Brain microvascular endothelial cell (primary cell): ENCODE data around the gene DAO.
"Not testable (repeated sequence)": the region's sequence is repeated elsewhere in the genome, so short reads cannot be mapped to it uniquely, and the experiment has no call there.

Experiments
- DNase-seq: peaks from one replicate; pipeline ENCODE4 v3.0.0-alpha.2; 2020
- H3K27ac ChIP-seq: fragments of 250-450 bp; sonication (Bioruptor Pico); 2 replicates; pipeline ENCODE4 v1.5.1; 2020; ENCODE audit warnings: mild to moderate bottlenecking, moderate library complexity
- H3K27me3 ChIP-seq: fragments of 250-450 bp; sonication (Bioruptor Pico); replicated peaks from 2 replicates; pipeline ENCODE4 v1.5.1; 2020; ENCODE audit warnings: mild to moderate bottlenecking
- H3K36me3 ChIP-seq: fragments of 250-450 bp; sonication (Bioruptor Pico); replicated peaks from 2 replicates; pipeline ENCODE4 v1.5.1; 2020; ENCODE audit warnings: mild to moderate bottlenecking
- H3K4me3 ChIP-seq: 2 replicates; pipeline ENCODE4 v1.5.1; 2011; ENCODE audit warnings: low read depth, mild to moderate bottlenecking, control low read depth, low read length, moderate library complexity
- CTCF ChIP-seq: IDR thresholded peaks from 2 replicates; pipeline ENCODE4 v1.5.1; 2011; ENCODE audit warnings: low read depth, mild to moderate bottlenecking, moderate library complexity, low read length, control low read depth, inconsistent platforms; ENCODE audit errors: missing control alignments
- in situ Hi-C: cut with HindIII; loops from 2 replicates; pipeline ENCODE4 v1.10.0; 2017; ENCODE audit warnings: low sequenced_read_pairs, low pct_ligation_motif_present

Gene DAO

DNA sequence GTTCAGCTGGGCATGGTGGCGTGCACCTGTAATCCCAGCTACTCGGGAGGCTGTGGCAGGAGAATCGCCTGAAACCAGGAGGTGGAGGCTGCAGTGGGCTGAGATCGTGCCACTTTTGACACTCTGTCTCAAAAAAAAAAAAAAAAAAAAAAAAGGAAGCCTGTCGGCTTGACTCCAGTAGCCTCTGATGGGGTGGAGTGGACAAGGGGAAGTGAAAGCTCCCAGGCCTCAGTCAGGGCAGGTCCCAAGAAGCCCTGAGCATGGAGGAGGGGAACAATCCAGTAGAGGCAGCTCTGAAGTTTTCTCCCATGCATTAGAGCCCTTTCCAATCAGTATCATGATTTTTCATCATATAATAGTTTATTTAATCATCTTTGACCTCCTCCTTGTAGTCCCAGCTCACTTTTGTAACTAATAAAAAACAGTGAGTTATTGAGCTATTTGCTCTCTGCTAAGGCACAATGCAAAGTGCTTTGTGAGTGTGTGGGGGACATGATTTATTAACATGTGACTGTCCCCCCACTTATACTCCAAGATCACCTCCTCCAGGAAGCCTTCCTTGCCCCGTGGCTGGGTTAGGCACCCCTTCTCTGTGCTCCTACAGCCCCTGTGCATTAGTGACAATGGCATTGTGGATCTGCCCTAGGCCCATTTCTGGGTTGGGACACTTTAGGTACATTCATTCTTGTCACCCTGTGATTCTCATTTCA is 17.9 kb upstream of the DAO start:
- Histone ChIP-seq H3K4me3 (no peak overlapping the region), H3K27ac (no peak overlapping the region), H3K27me3 (no peaks in the 10 kb centered on the region), H3K36me3 (no peaks in the 10 kb centered on the region)
- DNase-seq = no peak
- in situ Hi-C loops = no loop called here
- no peak for TF ChIP-seq CTCF

DNA sequence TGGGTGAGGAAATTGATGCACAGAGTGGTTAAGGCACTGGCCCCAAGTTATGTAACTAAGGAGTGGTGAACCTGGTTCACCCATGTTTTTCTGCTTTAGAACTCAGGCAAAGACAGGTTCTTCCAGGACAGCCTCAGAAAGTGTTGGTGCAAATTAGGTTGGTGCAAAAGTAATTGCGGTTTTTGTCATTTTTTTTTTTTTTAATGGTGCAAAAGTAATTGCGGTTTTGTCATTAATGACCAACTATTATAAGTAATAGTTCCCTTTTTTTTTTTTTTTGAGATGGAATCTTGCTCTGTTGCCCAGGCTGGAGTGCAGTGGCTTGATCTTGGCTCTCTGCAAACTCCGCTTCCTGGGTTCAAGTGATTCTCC is 17.3 kb upstream of the DAO start:
- Histone ChIP-seq H3K27ac (no peak overlapping the region), H3K4me3 (no peak overlapping the region), H3K27me3 (no peaks in the 10 kb centered on the region), H3K36me3 (no peaks in the 10 kb centered on the region)
- TF ChIP-seq CTCF = no peak
- in situ Hi-C loops = no loop called here
- no peak for DNase-seq

DNA sequence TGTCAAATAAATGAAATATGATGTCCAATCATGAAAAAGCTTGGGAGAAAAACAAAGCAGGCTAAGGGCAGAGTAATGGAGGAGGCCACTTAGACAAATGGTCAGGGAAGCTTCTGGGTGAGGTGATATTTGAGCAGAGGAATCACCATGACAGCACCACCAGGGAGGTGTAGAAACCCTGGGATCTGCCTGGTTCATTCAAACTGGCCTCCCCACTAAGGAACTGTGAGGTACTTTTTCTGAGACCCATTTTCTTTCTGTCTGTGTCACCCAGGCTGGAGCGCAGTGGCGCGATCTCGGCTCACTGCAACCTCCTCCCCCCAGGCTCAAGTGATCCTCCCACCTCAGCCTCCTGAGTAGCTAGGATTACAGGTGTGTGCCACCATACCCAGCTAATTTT is 14.7 kb upstream of the DAO start:
- in situ Hi-C loops = no loop called here
- TF ChIP-seq CTCF = no peak
- H3K27ac ChIP-seq = no peak overlapping the region
- H3K27me3 ChIP-seq = no peaks in the 10 kb centered on the region
- DNase-seq = no peak
- no peaks in the 10 kb centered on the region for H3K36me3 ChIP-seq
- H3K4me3 ChIP-seq = no peak overlapping the region

DNA sequence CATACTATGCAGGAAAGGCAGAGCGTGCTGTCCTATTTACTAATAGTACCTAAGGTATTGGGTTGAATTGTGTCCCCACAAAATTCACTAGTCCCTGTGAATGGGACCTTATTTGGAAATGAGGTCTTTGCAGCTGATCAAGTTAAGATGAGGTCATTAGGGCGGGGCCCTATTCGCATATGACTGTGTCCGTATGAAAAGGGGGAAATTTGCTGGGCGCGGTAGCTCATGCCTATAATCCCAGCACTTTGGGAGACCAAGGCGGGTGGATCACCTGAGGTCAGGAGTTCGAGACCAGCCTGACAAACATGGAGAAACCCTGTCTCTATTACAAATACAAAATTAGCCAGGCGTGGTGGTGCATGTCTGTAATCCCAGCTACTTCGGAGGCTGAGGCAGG is 13.8 kb upstream of the DAO start:
- H3K27ac ChIP-seq, in situ Hi-C loops, H3K4me3 ChIP-seq, H3K27me3 ChIP-seq, H3K36me3 ChIP-seq, DNase-seq: not testable (repeated sequence)

DNA sequence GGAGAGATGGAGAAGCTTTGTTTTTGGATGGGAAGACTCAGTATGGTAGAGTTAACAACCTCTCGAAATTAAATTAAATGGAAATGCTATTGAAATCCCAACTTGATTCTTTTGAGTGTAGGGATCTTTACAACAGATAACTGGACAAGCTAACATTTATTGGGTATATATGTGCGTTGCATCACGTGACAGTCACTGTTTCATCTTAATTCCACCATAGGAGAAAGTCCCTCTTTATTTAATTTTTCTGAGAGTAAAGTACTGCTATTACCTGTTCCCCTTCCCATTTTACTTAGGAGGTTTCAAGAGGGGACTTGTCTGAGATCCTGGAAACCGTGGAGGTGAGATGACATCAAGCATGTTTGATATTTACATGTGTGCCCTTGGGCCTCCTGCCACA is 11.1 kb upstream of the DAO start:
- Histone ChIP-seq H3K36me3 (no peaks in the 10 kb centered on the region), H3K4me3 (no peak overlapping the region), H3K27ac (no peak overlapping the region), H3K27me3 (no peaks in the 10 kb centered on the region)
- TF ChIP-seq CTCF = no peak
- in situ Hi-C loops = no loop called here
- no peak for DNase-seq

GRCh38 chr12:108875280-108875679 is 4.6 kb upstream of the DAO start:
- in situ Hi-C loops = no loop called here
- TF ChIP-seq CTCF = no peak
- no peaks in the 10 kb centered on the region for H3K27me3 ChIP-seq
- no peaks in the 10 kb centered on the region for H3K36me3 ChIP-seq
- H3K27ac ChIP-seq = no peak overlapping the region
- DNase-seq = no peak
- H3K4me3 ChIP-seq = no peak overlapping the region
